GM12878 (cell line): ENCODE measurements around the gene GADL1. TPM values are rescaled to one million over a fixed set of nuclear protein-coding genes. Genes with fewer than 3 reads are reported as not detected.

ENCODE experiments used
- ATAC-seq: fragments of 200-7000 bp; cut with Tn5 transposase; 3 replicates; pipeline ENCODE4 v1.9.1; 2020; ENCODE audit warnings: mild to moderate bottlenecking, moderate library complexity
- BruUV-seq: library from RNA; stranded (reverse); fragments of 400-500 nt; replicated peaks from 2 replicates; lab custom pipeline; 2021; lab: Mats Ljungman, UMichigan
- CTCF ChIA-PET: fragments of 300-600 bp; sonication (Branson Sonifier 250); formaldehyde crosslinking; extraction: SDS; loops from one replicate; lab custom pipeline; 2021; ENCODE audit warnings: inconsistent platforms; lab: Yijun Ruan, JAX
- POLR2A ChIA-PET: fragments of 350-600 bp; formaldehyde crosslinking; extraction: SDS; loops from one replicate; lab custom pipeline; 2021; ENCODE audit warnings: inconsistent platforms; lab: Charles Lee
- RAD21 ChIA-PET: fragments of 300-600 bp; sonication (Branson Sonifier 250); formaldehyde crosslinking; loops from one replicate; lab custom pipeline; 2023; ENCODE audit warnings: antibody characterized with exemption; ENCODE audit not compliant: unreplicated experiment; lab: Charles Lee
- SMC1A ChIA-PET: fragments of 300-600 bp; sonication (Branson Sonifier 250); formaldehyde crosslinking; loops from one replicate; lab custom pipeline; 2023; ENCODE audit not compliant: unreplicated experiment, uncharacterized antibody; lab: Charles Lee
- DNase-seq: peaks from one replicate; pipeline ENCODE4 v3.0.0-alpha.2; 2011; ENCODE audit warnings: low read depth, low spot score
- FAIRE-seq: peaks from 3 replicates; lab custom pipeline; 2011; peaks lifted over from hg19 to GRCh38; lab: Jason Lieb, UNC
- H2AFZ ChIP-seq: 2 replicates; pipeline ENCODE4 v1.6.0; 2011; ENCODE audit warnings: low read depth, low read length, control low read depth; ENCODE audit not compliant: control insufficient read depth
- H3K27ac ChIP-seq: 2 replicates; pipeline ENCODE4 v1.5.1; 2011; ENCODE audit warnings: control low read depth; ENCODE audit not compliant: control insufficient read depth, insufficient read depth
- H3K27me3 ChIP-seq, 2 experiments: replicated peaks in 1 of 2; 2 replicates each; pipeline versions ENCODE4 v1.6.0 to v1.6.1; 2011; ENCODE audit warnings: low read length in 1 of 2; ENCODE audit not compliant: control insufficient read depth in 2 of 2, insufficient read depth in 2 of 2
- H3K36me3 ChIP-seq, 2 experiments: 2 replicates each; pipeline ENCODE4 v1.5.1; 2011; ENCODE audit warnings: low read length in 1 of 2; ENCODE audit not compliant: control insufficient read depth in 2 of 2, insufficient read depth in 2 of 2
- H3K4me1 ChIP-seq: 2 replicates; pipeline ENCODE4 v1.6.1; 2011; ENCODE audit warnings: mild to moderate bottlenecking, low read length, moderate library complexity, mixed read lengths; ENCODE audit not compliant: control insufficient read depth, insufficient read depth
- H3K4me2 ChIP-seq: 2 replicates; pipeline ENCODE4 v1.6.0; 2011; ENCODE audit warnings: control low read depth; ENCODE audit not compliant: control insufficient read depth, insufficient read depth
- H3K4me3 ChIP-seq: fragments of 200-600 bp; sonication (generic); 2 replicates; pipeline ENCODE4 v1.5.1; 2016
- H3K79me2 ChIP-seq: 2 replicates; pipeline ENCODE4 v1.6.0; 2011; ENCODE audit warnings: low read length; ENCODE audit not compliant: control insufficient read depth, insufficient read depth
- H3K9ac ChIP-seq: 2 replicates; pipeline ENCODE4 v1.8.0; 2011; ENCODE audit warnings: low read length, control low read depth, mixed read lengths; ENCODE audit not compliant: control insufficient read depth, insufficient read depth
- H3K9me3 ChIP-seq: replicated peaks from 3 replicates; pipeline ENCODE4 v1.5.1; 2011; ENCODE audit warnings: mild to moderate bottlenecking, low read length; ENCODE audit not compliant: control insufficient read depth, insufficient read depth
- H4K20me1 ChIP-seq: 2 replicates; pipeline ENCODE4 v1.6.0; 2011; ENCODE audit not compliant: control insufficient read depth, insufficient read depth
- ASH2L ChIP-seq: fragments of 300-600, 200-600 bp; sonication (generic); IDR thresholded peaks from 2 replicates; pipeline ENCODE4 v1.6.1; 2017; ENCODE audit warnings: low read depth, mild to moderate bottlenecking, borderline replicate concordance
- ATF2 ChIP-seq: IDR thresholded peaks from 2 replicates; pipeline ENCODE4 v1.6.1; 2012; ENCODE audit warnings: low read length, inconsistent platforms
- BRCA1 ChIP-seq: IDR thresholded peaks from 2 replicates; pipeline ENCODE4 v1.6.1; 2011; ENCODE audit warnings: low read depth, low read length, improper control_type of control experiment
- CBX3 ChIP-seq: fragments of 200-600 bp; sonication (generic); IDR thresholded peaks from 2 replicates; pipeline ENCODE4 v1.6.1; 2016; ENCODE audit warnings: low read depth, borderline replicate concordance
- E2F4 ChIP-seq: IDR thresholded peaks from 2 replicates; pipeline ENCODE4 v1.6.1; 2012; ENCODE audit warnings: low read depth, low read length, improper control_type of control experiment
- EGR1 ChIP-seq, 2 experiments: IDR thresholded peaks; 1 replicate in 1 of 2; 2 replicates in 1 of 2; pipeline ENCODE4 v1.6.1; 2011 to 2012; ENCODE audit warnings: low read depth in 2 of 2, low read length in 2 of 2, borderline replicate concordance in 1 of 2, mild to moderate bottlenecking in 1 of 2, moderate library complexity in 1 of 2
- GATAD2B ChIP-seq: fragments of 450-650 bp; conservative IDR thresholded peaks from 2 replicates; pipeline ENCODE4 v1.6.1; 2017; ENCODE audit warnings: low read depth, mild to moderate bottlenecking, moderate library complexity
- RCOR1 ChIP-seq: conservative IDR thresholded peaks from 2 replicates; pipeline ENCODE4 v1.6.1; 2012; ENCODE audit warnings: low read depth, low read length, improper control_type of control experiment
- SKIL ChIP-seq: fragments of 450-650 bp; IDR thresholded peaks from 2 replicates; pipeline ENCODE4 v1.6.1; 2017; ENCODE audit warnings: mild to moderate bottlenecking, low read depth, inconsistent platforms; ENCODE audit not compliant: poor library complexity, severe bottlenecking
- SMAD5 ChIP-seq: IDR thresholded peaks from 2 replicates; pipeline ENCODE4 v1.6.1; 2016; ENCODE audit warnings: antibody characterized with exemption, low read depth
- SMC3 ChIP-seq: IDR thresholded peaks from 2 replicates; pipeline ENCODE4 v1.6.1; 2011; ENCODE audit warnings: low read length, improper control_type of control experiment, borderline replicate concordance
- SP1 ChIP-seq: IDR thresholded peaks from one replicate; pipeline ENCODE4 v1.6.1; 2011; ENCODE audit warnings: low read depth, low read length
- TBL1XR1 ChIP-seq: IDR thresholded peaks from 2 replicates; pipeline ENCODE4 v1.6.1; 2012; ENCODE audit warnings: low read depth, low read length, improper control_type of control experiment
- ZNF274 ChIP-seq: IDR thresholded peaks from one replicate; pipeline ENCODE4 v1.8.0; 2011; ENCODE audit not compliant: insufficient read length, insufficient read depth
- ZZZ3 ChIP-seq: IDR thresholded peaks from 2 replicates; pipeline ENCODE4 v1.6.1; 2011; ENCODE audit warnings: low read depth; ENCODE audit not compliant: control insufficient read depth, insufficient read length
- WGBS: methylation state at CpG from one replicate; pipeline ENCODE4 v1.1.6; 2016; ENCODE audit warnings: low lambda C conversion rate; ENCODE audit not compliant: insufficient replicate concordance, insufficient coverage; ENCODE audit errors: missing lambda C conversion rate; 5-methylcytosine and 5-hydroxymethylcytosine counted together
- in situ Hi-C: fragments of 300-500 bp; cut with MboI; formaldehyde crosslinking; loops from 9 replicates; pipeline ENCODE4 v1.14.3; 2018; ENCODE audit warnings: mixed read lengths
- intact Hi-C: fragments of 100-400 bp; cut with micrococcal nuclease; formaldehyde crosslinking; loops from one replicate; pipeline ENCODE4 v1.14.2; 2022; ENCODE audit not compliant: unreplicated experiment
- polyA plus RNA-seq, 11 experiments: library from polyadenylated mRNA; depleted of rRNA in 4 of 11; unstranded in 6 of 11; stranded (reverse) in 5 of 11; fragments of >200 nt; fragmentation: Nextera tagmentation in 4 of 11; fragmentation: Illumina TruSeq in 1 of 11; extraction: Ambion mirVana in 4 of 11; extraction: Trizol in 1 of 11; gene quantifications; 1 replicate in 1 of 11; 2 replicates in 10 of 11; pipeline versions ENCODE4 v1.2.1 to v1.2.3, GENCODE V29; 2011 to 2016; ENCODE audit warnings: inconsistent platforms in 2 of 11, missing spikeins in 2 of 11, low read depth in 1 of 11
- total RNA-seq, 4 experiments: library from RNA; depleted of rRNA in 3 of 4; stranded (reverse); fragments of >200 nt in 3 of 4; fragmentation: Illumina TruSeq in 1 of 4; extraction: Trizol in 1 of 4; gene quantifications; 2 replicates each; pipeline versions ENCODE4 v1.2.1 to v1.2.3, GENCODE V29; 2013 to 2021

GADL1 gene
- total and polyA plus RNA-seq, 10 of the 15 experiments (the other 5 are each of a cell fraction or from before 2014, with no cell fraction given), result 0.04 TPM; not detected in 9

GRCh38 chr3:30690199-30690598 lies 204.3 kb downstream of the GADL1 start:
- intact Hi-C loops (loop anchor here (10.0 kb wide), 1 partner anchor 245 kb away; no protein-coding TSS in a partner anchor), in situ Hi-C loops (loop anchor here (10.0 kb wide), 2 partner anchors 585 to 665 kb away; no protein-coding TSS in a partner anchor)
- Histone ChIP-seq H3K4me1 (no peaks in the 10 kb centered on the region), H3K9ac (no peak overlapping the region), H3K4me3 (no peak overlapping the region), H3K27me3 (no peaks in the 10 kb centered on the region; a peak in 1 of 4 replicates), H3K4me2 (no peak overlapping the region), H3K9me3 (no peaks in the 10 kb centered on the region), H4K20me1 (no peaks in the 10 kb centered on the region), H3K79me2 (no peaks in the 10 kb centered on the region), H2AFZ (no peak overlapping the region), H3K27ac (no peak overlapping the region), H3K36me3 (no peaks in the 10 kb centered on the region)
- SMC1A ChIA-PET, result no interaction called here
- FAIRE-seq, result no peak
- CTCF ChIA-PET, result no interaction called here
- RAD21 ChIA-PET, result no interaction called here
- POLR2A ChIA-PET, result no interaction called here
- WGBS, result 0% methylated on average over 2 of the region's 2 CpGs
- no peak for DNase-seq
- no peak for ATAC-seq
- BruUV-seq, result no TSS peak
- TF ChIP-seq GATAD2B (no peak), CBX3 (no peak), EGR1 (IDR thresholded peaks at IDR 0.05; ENCODE audit: borderline replicate concordance in 1 of 2, low read depth in 2 of 2, low read length in 2 of 2) (no peak), TBL1XR1 (no peak), SKIL (no peak), ATF2 (no peak), RCOR1 (no peak), SMAD5 (no peak), ZZZ3 (no peak), ASH2L (no peak), BRCA1 (no peak), ZNF274 (no peak), E2F4 (no peak), SMC3 (no peak), SP1 (no peak)
